Effector memory CD4-positive, alpha-beta T cell (primary cell): ENCODE results near the gene IBTK.

ENCODE experiments used
- DNase-seq, 3 donors: peaks; one replicate each; pipeline ENCODE4 v3.0.0-alpha.2; 2020
- H3K27ac ChIP-seq: 2 replicates; pipeline ENCODE4 v1.7.0; 2013; ENCODE audit warnings: mild to moderate bottlenecking, low read length, moderate library complexity; ENCODE audit not compliant: insufficient read depth, poor library complexity, severe bottlenecking
- H3K27me3 ChIP-seq: replicated peaks from 2 replicates; pipeline ENCODE4 v1.7.0; 2013; ENCODE audit warnings: mild to moderate bottlenecking, low read length; ENCODE audit not compliant: insufficient read depth, control insufficient read depth, poor library complexity, severe bottlenecking
- H3K36me3 ChIP-seq: 2 replicates; pipeline ENCODE4 v1.7.0; 2013; ENCODE audit warnings: mild to moderate bottlenecking, low read length, moderate library complexity; ENCODE audit not compliant: control insufficient read depth, insufficient read depth
- H3K4me1 ChIP-seq: 2 replicates; pipeline ENCODE4 v1.7.0; 2013; ENCODE audit warnings: low read length, mild to moderate bottlenecking; ENCODE audit not compliant: control insufficient read depth, insufficient read depth, poor library complexity, severe bottlenecking
- H3K4me3 ChIP-seq: 2 replicates; pipeline ENCODE4 v1.7.0; 2013; ENCODE audit warnings: low read length, low read depth, mild to moderate bottlenecking; ENCODE audit not compliant: insufficient read depth, poor library complexity, severe bottlenecking
- H3K9me3 ChIP-seq: 2 replicates; pipeline ENCODE4 v1.7.0; 2013; ENCODE audit warnings: mild to moderate bottlenecking, low read length, moderate library complexity; ENCODE audit not compliant: control insufficient read depth

IBTK gene

GRCh38 chr6:82246802-82247504, 591 bp downstream of the IBTK start:
- no peak for DNase-seq
- H3K36me3 ChIP-seq = no peaks in the 10 kb centered on the region

GRCh38 chr6:82246370-82246769, 1.2 kb downstream of the IBTK start:
- no peak for DNase-seq
- Histone ChIP-seq H3K4me1 (peaks cover 15% of the 10 kb centered on the region), H3K27ac (peak overlapping the region; percentile 76), H3K9me3 (no peaks in the 10 kb centered on the region), H3K36me3 (no peaks in the 10 kb centered on the region), H3K4me3 (peak overlapping the region; percentile 74), H3K27me3 (no peaks in the 10 kb centered on the region)

More at GRCh38 chr6:82246802-82247504, 591 bp downstream of the IBTK start:
- H3K4me1 ChIP-seq = peaks cover 15% of the 10 kb centered on the region
- peak overlapping the region; percentile 76 for H3K27ac ChIP-seq
- H3K4me3 ChIP-seq = peak overlapping the region; percentile 74
- no peaks in the 10 kb centered on the region for H3K9me3 ChIP-seq
- H3K27me3 ChIP-seq = no peaks in the 10 kb centered on the region

- Histone ChIP-seq H3K27me3 (no peaks in the 10 kb centered on the region), H3K4me1 (peaks cover 15% of the 10 kb centered on the region), H3K9me3 (no peaks in the 10 kb centered on the region), H3K4me3 (no peak overlapping the region), H3K27ac (no peak overlapping the region), H3K36me3 (no peaks in the 10 kb centered on the region)
- DNase-seq = no peak
Measured at GRCh38 chr6:82245376-82245775, 2.2 kb downstream of the IBTK start.

- peaks cover 15% of the 10 kb centered on the region for H3K4me1 ChIP-seq
- H3K27me3 ChIP-seq = no peaks in the 10 kb centered on the region
- H3K9me3 ChIP-seq = no peaks in the 10 kb centered on the region
- DNase-seq = no peak
- no peak overlapping the region for H3K27ac ChIP-seq
- no peaks in the 10 kb centered on the region for H3K36me3 ChIP-seq
- no peak overlapping the region for H3K4me3 ChIP-seq
Measured at GRCh38 chr6:82243884-82244283, 3.7 kb downstream of the IBTK start.

- H3K27ac ChIP-seq = no peak overlapping the region
- no peaks in the 10 kb centered on the region for H3K27me3 ChIP-seq
- H3K9me3 ChIP-seq = no peaks in the 10 kb centered on the region
- no peaks in the 10 kb centered on the region for H3K36me3 ChIP-seq
- H3K4me1 ChIP-seq = no peaks in the 10 kb centered on the region
- DNase-seq = no peak
- H3K4me3 ChIP-seq = no peak overlapping the region
Measured at GRCh38 chr6:82240186-82240585, 7.4 kb downstream of the IBTK start.

GRCh38 chr6:82239597-82239996, 7.9 kb downstream of the IBTK start:
- H3K27ac ChIP-seq = no peak overlapping the region
- no peak for DNase-seq
- no peaks in the 10 kb centered on the region for H3K9me3 ChIP-seq
- no peaks in the 10 kb centered on the region for H3K4me1 ChIP-seq
- no peak overlapping the region for H3K4me3 ChIP-seq
- H3K36me3 ChIP-seq = no peaks in the 10 kb centered on the region
- H3K27me3 ChIP-seq = no peaks in the 10 kb centered on the region

GRCh38 chr6:82237013-82237412, 10.5 kb downstream of the IBTK start:
- Histone ChIP-seq H3K9me3 (no peaks in the 10 kb centered on the region), H3K4me3 (no peak overlapping the region), H3K27me3 (no peaks in the 10 kb centered on the region), H3K27ac (no peak overlapping the region), H3K36me3 (peaks cover 10% of the 10 kb centered on the region), H3K4me1 (no peaks in the 10 kb centered on the region)
- DNase-seq = no peak

- Histone ChIP-seq H3K27me3 (no peaks in the 10 kb centered on the region), H3K4me1 (no peaks in the 10 kb centered on the region), H3K36me3 (peaks cover 31% of the 10 kb centered on the region), H3K9me3 (no peaks in the 10 kb centered on the region), H3K4me3 (no peak overlapping the region), H3K27ac (no peak overlapping the region)
- DNase-seq = no peak
Measured at GRCh38 chr6:82227770-82228169, 19.8 kb downstream of the IBTK start.

- Histone ChIP-seq H3K9me3 (no peaks in the 10 kb centered on the region), H3K4me3 (no peak overlapping the region), H3K36me3 (peaks cover 36% of the 10 kb centered on the region), H3K27ac (no peak overlapping the region), H3K27me3 (no peaks in the 10 kb centered on the region), H3K4me1 (no peaks in the 10 kb centered on the region)
- no peak for DNase-seq
Measured at GRCh38 chr6:82220167-82220566, 27.4 kb downstream of the IBTK start.

GRCh38 chr6:82217018-82217586, 30.4 kb downstream of the IBTK start:
- peaks cover 32% of the 10 kb centered on the region for H3K36me3 ChIP-seq
- H3K4me3 ChIP-seq = no peak overlapping the region
- DNase-seq = no peak
- no peaks in the 10 kb centered on the region for H3K27me3 ChIP-seq
- no peaks in the 10 kb centered on the region for H3K4me1 ChIP-seq
- no peak overlapping the region for H3K27ac ChIP-seq
- no peaks in the 10 kb centered on the region for H3K9me3 ChIP-seq
